Endothelial cell of umbilical vein (primary cell): ENCODE measurements around the gene FAM186B. TPM values are rescaled to one million over a fixed set of nuclear protein-coding genes. Genes with fewer than 3 reads are reported as not detected.

Source experiments
- BruUV-seq: library from RNA; stranded (reverse); fragments of 400-500 nt; replicated peaks from 2 replicates; lab custom pipeline; 2021; lab: Mats Ljungman, UMichigan
- CTCF ChIA-PET: fragments of 300-600, 350-600 bp; sonication (Branson Sonifier 250); formaldehyde crosslinking; loops from one replicate; lab custom pipeline; 2021; ENCODE audit warnings: antibody characterized with exemption, inconsistent platforms; lab: Charles Lee
- POLR2A ChIA-PET: fragments of 300-600, 350-600 bp; sonication (Branson Sonifier 250); formaldehyde crosslinking; loops from one replicate; lab custom pipeline; 2021; ENCODE audit warnings: antibody characterized with exemption, inconsistent platforms; lab: Charles Lee
- DNase-seq: peaks from one replicate; pipeline ENCODE4 v3.0.0-alpha.2; 2011; ENCODE audit warnings: low read depth, low spot score
- FAIRE-seq: peaks from 2 replicates; lab custom pipeline; 2011; peaks lifted over from hg19 to GRCh38; lab: Jason Lieb, UNC
- H2AFZ ChIP-seq: 2 replicates; pipeline ENCODE4 v1.6.0; 2012; ENCODE audit warnings: low read depth, low read length, control low read depth, inconsistent platforms
- H3K27ac ChIP-seq: 2 replicates; pipeline ENCODE4 v1.5.1; 2011; ENCODE audit warnings: low read depth, mild to moderate bottlenecking, control low read depth, low read length, moderate library complexity; ENCODE audit not compliant: insufficient read depth
- H3K27me3 ChIP-seq, 2 experiments: 2 replicates each; pipeline versions ENCODE4 v1.6.0 to v1.6.1; 2011; ENCODE audit warnings: low read length in 2 of 2, mixed read lengths in 1 of 2; ENCODE audit not compliant: control insufficient read depth in 2 of 2, insufficient read depth in 2 of 2
- H3K36me3 ChIP-seq, 2 experiments: 2 replicates in 1 of 2; 3 replicates in 1 of 2; pipeline ENCODE4 v1.5.1; 2011; ENCODE audit warnings: low read length in 2 of 2, mild to moderate bottlenecking in 1 of 2, moderate library complexity in 1 of 2; ENCODE audit not compliant: control insufficient read depth in 2 of 2, insufficient read depth in 2 of 2; ENCODE audit errors: extremely low read depth in 1 of 2
- H3K4me1 ChIP-seq: 3 replicates; pipeline ENCODE4 v1.5.1; 2011; ENCODE audit warnings: mild to moderate bottlenecking, low read length; ENCODE audit not compliant: control insufficient read depth, insufficient read depth; ENCODE audit errors: extremely low read depth
- H3K4me2 ChIP-seq: 2 replicates; pipeline ENCODE4 v1.6.1; 2011; ENCODE audit warnings: low read length, control low read depth, mixed read lengths; ENCODE audit not compliant: insufficient read depth
- H3K4me3 ChIP-seq, 3 experiments: fragments of 200-600 bp in 1 of 3; sonication (generic), shearing (Covaris generic) in 1 of 3; replicated peaks in 1 of 3; 2 replicates each; pipeline ENCODE4 v1.5.1; 2011 to 2016; ENCODE audit warnings: control low read depth in 3 of 3, low read length in 3 of 3, mild to moderate bottlenecking in 2 of 3, inconsistent platforms in 1 of 3, low read depth in 1 of 3, moderate library complexity in 1 of 3; ENCODE audit not compliant: insufficient read depth in 1 of 3
- H3K79me2 ChIP-seq: 2 replicates; pipeline ENCODE4 v1.6.0; 2012; ENCODE audit warnings: low read length, inconsistent platforms; ENCODE audit not compliant: control insufficient read depth, insufficient read depth
- H3K9ac ChIP-seq: replicated peaks from 2 replicates; pipeline ENCODE3; 2011; ENCODE audit warnings: low read length, control low read depth; ENCODE audit not compliant: insufficient read depth; ENCODE audit errors: extremely low read depth
- H3K9me1 ChIP-seq: replicated peaks from 3 replicates; pipeline ENCODE4 v1.6.0; 2011; ENCODE audit warnings: mild to moderate bottlenecking, low read length; ENCODE audit not compliant: control insufficient read depth, insufficient read depth; ENCODE audit errors: extremely low read depth
- H3K9me3 ChIP-seq: replicated peaks from 2 replicates; pipeline ENCODE4 v1.5.1; 2012; ENCODE audit warnings: low read length, inconsistent platforms; ENCODE audit not compliant: control insufficient read depth, insufficient read depth
- H4K20me1 ChIP-seq: replicated peaks from 2 replicates; pipeline ENCODE3; 2011; ENCODE audit warnings: mild to moderate bottlenecking, low read length; ENCODE audit not compliant: control insufficient read depth, insufficient read depth; ENCODE audit errors: extremely low read depth
- CTCF ChIP-seq, 2 donors: IDR thresholded peaks; 1 replicate in 1 of 2; 2 replicates in 1 of 2; pipeline ENCODE4 v1.5.1; 2011; ENCODE audit warnings: low read length in 2 of 2, mild to moderate bottlenecking in 2 of 2, moderate library complexity in 2 of 2, control low read depth in 1 of 2, inconsistent platforms in 1 of 2, low read depth in 1 of 2; ENCODE audit not compliant: insufficient read depth in 1 of 2; ENCODE audit errors: extremely low read depth in 1 of 2
- EZH2 ChIP-seq: IDR thresholded peaks from 2 replicates; pipeline ENCODE4 v1.6.1; 2012; ENCODE audit warnings: borderline replicate concordance, low read depth, mild to moderate bottlenecking, moderate library complexity, low read length, inconsistent platforms; ENCODE audit not compliant: severe bottlenecking
- GATA2 ChIP-seq: IDR thresholded peaks from 2 replicates; pipeline ENCODE4 v1.7.0; 2011; ENCODE audit warnings: low read depth, mild to moderate bottlenecking, moderate library complexity, mixed read lengths, low read length; ENCODE audit not compliant: insufficient read length, insufficient read depth
- MYC ChIP-seq: IDR thresholded peaks from one replicate; pipeline ENCODE4 v1.6.1; 2011; ENCODE audit warnings: mild to moderate bottlenecking, low read depth, low read length
- POLR2AphosphoS5 ChIP-seq: IDR thresholded peaks from 2 replicates; pipeline ENCODE4 v1.6.1; 2012; ENCODE audit warnings: low read depth, mild to moderate bottlenecking, control low read depth, low read length, moderate library complexity; ENCODE audit not compliant: insufficient read depth
- dilution Hi-C: fragments of 300-500 bp; cut with MboI; formaldehyde crosslinking; loops from one replicate; pipeline ENCODE4 v1.15.0; 2019; ENCODE audit warnings: low sequenced_read_pairs; ENCODE audit not compliant: extremely low pct_ligation_motif_present
- intact Hi-C: fragments of 100-400 bp; cut with micrococcal nuclease; formaldehyde crosslinking; loops from one replicate; pipeline ENCODE4 v1.10.0; 2022
- polyA plus RNA-seq, 4 experiments: library from polyadenylated mRNA; depleted of rRNA in 3 of 4; stranded (reverse) in 3 of 4; unstranded in 1 of 4; fragments of >200 nt; gene quantifications; 2 replicates each; pipeline versions ENCODE4 v1.2.1 to v1.2.3, GENCODE V29; 2011 to 2012; ENCODE audit warnings: missing spikeins in 1 of 4
- total RNA-seq: library from RNA; stranded (reverse); gene quantifications from 2 replicates; pipeline ENCODE4 v1.2.3, GENCODE V29; 2021
- TF ChIP-seq, protein P1 (sequence below): IDR thresholded peaks from 2 replicates; pipeline ENCODE4 v1.6.1; 2011; ENCODE audit not compliant: insufficient read depth, insufficient read length

The FAM186B gene
- total and polyA plus RNA-seq, 2 donors (not counting 3 experiments of a cell fraction or from before 2014, with no cell fraction given), result 0.10 to 0.33 TPM

- Histone ChIP-seq H3K9ac (no peak overlapping the region), H3K36me3 (peaks cover 0 to 3% of the 10 kb centered on the region in 2 experiments), H3K4me1 (peaks cover 6% of the 10 kb centered on the region), H3K4me3 (no peak overlapping the region), H3K9me1 (no peaks in the 10 kb centered on the region), H3K27me3 (peaks cover 0 to 5% of the 10 kb centered on the region in 2 experiments), H3K27ac (no peak overlapping the region), H3K4me2 (no peak overlapping the region), H3K79me2 (no peaks in the 10 kb centered on the region), H4K20me1 (no peaks in the 10 kb centered on the region), H2AFZ (no peak overlapping the region), H3K9me3 (no peaks in the 10 kb centered on the region)
- CTCF ChIA-PET, result interaction anchor here (0.9 to 6.9 kb wide), 11 partner anchors 9 to 264 kb away, joined by 3 to 89 read pairs (median 8); partner anchors contain the start of gene KCNH3
- no peak for DNase-seq
- POLR2A ChIA-PET, result no interaction called here
- no TSS peak for BruUV-seq
- intact Hi-C loops (loop anchor here (1.0 kb wide), 1 partner anchor 27 kb away; no protein-coding TSS in a partner anchor), dilution Hi-C loops (no loop called here)
- TF ChIP-seq CTCF (IDR thresholded peaks at IDR 0.05; ENCODE audit: extremely low read depth in 1 of 2, insufficient read depth in 1 of 2, low read depth in 1 of 2, low read length in 2 of 2), result no peak
- no peak for TF ChIP-seq POLR2AphosphoS5
- TF ChIP-seq, protein P1, sequence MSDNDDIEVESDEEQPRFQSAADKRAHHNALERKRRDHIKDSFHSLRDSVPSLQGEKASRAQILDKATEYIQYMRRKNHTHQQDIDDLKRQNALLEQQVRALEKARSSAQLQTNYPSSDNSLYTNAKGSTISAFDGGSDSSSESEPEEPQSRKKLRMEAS, result no peak
- no peak for TF ChIP-seq GATA2
- TF ChIP-seq MYC, result no peak
- no peak for TF ChIP-seq EZH2
- FAIRE-seq, result no peak
These were observed 52.5 kb downstream of the FAM186B start for GRCh38 chr12:49552899-49553298.
